ENCODE data around the gene CARNS1. TPM values are rescaled to one million over a fixed set of nuclear protein-coding genes. Genes with fewer than 3 reads are reported as not detected.
A peak's percentile ranks its signal among the peaks of the same experiment; 100 is the strongest.

CARNS1 gene
- total and polyA plus RNA-seq, 10 donors = 1.0 to 4.4 (median 2.0) TPM

- WGBS, 5 donors = 90 to 93% (median 92%) methylated on average over 14 of the region's 14 CpGs
- peaks cover 15 to 90% (median 72%) of the 10 kb centered on the region in 6 donors for H3K4me1 ChIP-seq
- H3K4me3 ChIP-seq = no peak overlapping the region
- peak overlapping the region in 6 of 8 donors; percentile 50 to 74 (median 64) for H3K27ac ChIP-seq
- no peak for DNase-seq
- no peaks in the 10 kb centered on the region for H3K9me3 ChIP-seq
- intact Hi-C loops (cut with DNase I; ENCODE audit: low total_unique reads) = no loop called here
- no peaks in the 10 kb centered on the region for H3K36me3 ChIP-seq
- H3K27me3 ChIP-seq (replicated peaks in 1 of 7) = no peaks in the 10 kb centered on the region
- TF ChIP-seq POLR2A (IDR thresholded peaks at IDR 0.05) = no peak
- TF ChIP-seq POLR2AphosphoS5 (IDR thresholded peaks at IDR 0.05) = no peak
- no peak for TF ChIP-seq CTCF (IDR thresholded peaks at IDR 0.05 in 8 of 11, conservative IDR thresholded peaks at IDR 0.05 in 3 of 11)
Measured at GRCh38 chr11:67451658-67451976, 36.1 kb downstream of the CARNS1 start.

GRCh38 chr11:67452141-67452952, 36.9 kb downstream of the CARNS1 start, which contains the start of gene GPR152:
Gene GPR152 (minus strand): TSS chr11:67452729. CDS start chr11:67452724, 5 bp downstream.
- no peak for TF ChIP-seq POLR2A (IDR thresholded peaks at IDR 0.05)
- TF ChIP-seq POLR2AphosphoS5 (IDR thresholded peaks at IDR 0.05) = peak; percentile 66 to 85 (median 78)
- TF ChIP-seq CTCF (IDR thresholded peaks at IDR 0.05 in 8 of 11, conservative IDR thresholded peaks at IDR 0.05 in 3 of 11) = peak in 5 of 11 experiments; percentile 10 to 41 (median 25)
- peak; percentile 85 for DNase-seq
- Histone ChIP-seq H3K27ac (peak within 1 kb of the TSS in 6 of 8 donors; percentile 50 to 74 (median 64)), H3K9me3 (no peaks in the 10 kb centered on the region), H3K4me3 (peak within 1 kb of the TSS in 4 of 8 donors; percentile 10 to 49 (median 19)), H3K27me3 (replicated peaks in 1 of 7) (no peaks in the 10 kb centered on the region), H3K4me1 (peaks cover 11 to 89% (median 65%) of the 10 kb centered on the region in 6 donors), H3K36me3 (no peaks in the 10 kb centered on the region)
- intact Hi-C loops (cut with DNase I; ENCODE audit: low total_unique reads) = no loop called here
- WGBS, 5 donors = 69 to 81% (median 75%) methylated on average over 21 to 33 of the region's 33 CpGs

GRCh38 chr11:67453816-67454732, 38.6 kb downstream of the CARNS1 start:
- WGBS, 5 donors = 79 to 86% (median 82%) methylated on average over 17 to 21 of the region's 21 CpGs
- DNase-seq = no peak
- Histone ChIP-seq H3K36me3 (no peaks in the 10 kb centered on the region), H3K9me3 (no peaks in the 10 kb centered on the region), H3K27me3 (replicated peaks in 1 of 7) (no peaks in the 10 kb centered on the region), H3K4me1 (peaks cover 11 to 90% (median 51%) of the 10 kb centered on the region in 6 donors), H3K4me3 (no peak overlapping the region), H3K27ac (no peak overlapping the region)
- TF ChIP-seq POLR2AphosphoS5 (IDR thresholded peaks at IDR 0.05) = no peak
- no peak for TF ChIP-seq CTCF (IDR thresholded peaks at IDR 0.05 in 8 of 11, conservative IDR thresholded peaks at IDR 0.05 in 3 of 11)
- no peak for TF ChIP-seq POLR2A (IDR thresholded peaks at IDR 0.05)
- intact Hi-C loops (cut with DNase I; ENCODE audit: low total_unique reads) = no loop called here

All from spleen (tissue), 11 donors.